Embryonic facial prominence (tissue), 1 donor: ENCODE measurements around the gene FAM25G.

ENCODE experiments used
- DNase-seq: peaks from one replicate; pipeline ENCODE4 v3.0.0-alpha.2; 2016; ENCODE audit errors: extremely low spot score

FAM25G gene

GRCh38 chr10:47449102-47449978, 42.2 kb downstream of the FAM25G start:
- DNase-seq, result no peak

- no peak for DNase-seq
These were observed 43.8 kb downstream of the FAM25G start for GRCh38 chr10:47447705-47448104.

GRCh38 chr10:47447209-47447608, 44.3 kb downstream of the FAM25G start:
- no peak for DNase-seq

- no peak for DNase-seq
These were observed 45.8 kb downstream of the FAM25G start for GRCh38 chr10:47445720-47446119.

GRCh38 chr10:47444047-47444446, 47.5 kb downstream of the FAM25G start:
- DNase-seq, result no peak

GRCh38 chr10:47443145-47443544, 48.4 kb downstream of the FAM25G start:
- DNase-seq, result no peak

- DNase-seq, result no peak
These were observed 49.1 kb downstream of the FAM25G start for GRCh38 chr10:47442351-47442750.

GRCh38 chr10:47441938-47442337, 49.6 kb downstream of the FAM25G start:
- no peak for DNase-seq

GRCh38 chr10:47440207-47440606, 51.3 kb downstream of the FAM25G start:
- DNase-seq, result no peak

GRCh38 chr10:47438857-47439474, 52.5 kb downstream of the FAM25G start:
- no peak for DNase-seq
